Measurements from ENCODE around the gene LRRC46. TPM values are rescaled to one million over a fixed set of nuclear protein-coding genes. Genes with fewer than 3 reads are reported as not detected.

The LRRC46 gene
- total and polyA plus RNA-seq, 10 of the 15 experiments (the other 5 are each of a cell fraction or from before 2014, with no cell fraction given): 0.15 to 1.8 (median 0.38) TPM; not detected in 1

- peaks cover 3 to 11% of the 10 kb centered on the region in 2 experiments; a peak in 3 of 4 replicates for H3K36me3 ChIP-seq (ENCODE audit: control insufficient read depth in 2 of 2, insufficient read depth in 2 of 2, low read length in 1 of 2)
- no peak overlapping the region for H3K4me2 ChIP-seq (ENCODE audit: control insufficient read depth, insufficient read depth)
- intact Hi-C loops (cut with micrococcal nuclease; ENCODE audit: unreplicated experiment) (no loop called here), in situ Hi-C loops (cut with MboI) (no loop called here)
- ChIA-PET RAD21 (ENCODE audit: unreplicated experiment) (no interaction called here), POLR2A (interaction anchor here (0.5 kb wide), 1 partner anchor 699 kb away, joined by 3 read pairs; no protein-coding TSS in a partner anchor), SMC1A (ENCODE audit: uncharacterized antibody, unreplicated experiment) (no interaction called here), CTCF (interaction anchor here (0.7 kb wide), 1 partner anchor 12 kb away, joined by 4 read pairs; no protein-coding TSS in a partner anchor)
- H3K79me2 ChIP-seq (ENCODE audit: control insufficient read depth, insufficient read depth, low read length): peaks cover 3% of the 10 kb centered on the region; the same call in 1 of the 2 replicates
- no peak overlapping the region for H2AFZ ChIP-seq (ENCODE audit: control insufficient read depth, low read depth, low read length)
- WGBS (ENCODE audit: insufficient coverage, insufficient replicate concordance, low lambda C conversion rate, missing lambda C conversion rate): 97% methylated on average over 21 of the region's 21 CpGs
- H3K4me3 ChIP-seq: no peak overlapping the region
- H3K27me3 ChIP-seq (replicated peaks in 1 of 2; ENCODE audit: control insufficient read depth in 2 of 2, insufficient read depth in 2 of 2, low read length in 1 of 2): no peaks in the 10 kb centered on the region
- no peaks in the 10 kb centered on the region for H4K20me1 ChIP-seq (ENCODE audit: control insufficient read depth, insufficient read depth)
- no peak for DNase-seq (ENCODE audit: low read depth, low spot score)
- no peak for FAIRE-seq
- peaks cover 6% of the 10 kb centered on the region for H3K4me1 ChIP-seq (ENCODE audit: control insufficient read depth, insufficient read depth, low read length)
- no peak overlapping the region for H3K27ac ChIP-seq (ENCODE audit: control insufficient read depth, insufficient read depth)
- no peak overlapping the region for H3K9ac ChIP-seq (ENCODE audit: control insufficient read depth, insufficient read depth, low read length)
- BruUV-seq (replicated peaks): no TSS peak
- no peaks in the 10 kb centered on the region for H3K9me3 ChIP-seq (replicated peaks; ENCODE audit: control insufficient read depth, insufficient read depth, low read length)
- no peak for ATAC-seq
- TF ChIP-seq RFX5 (IDR thresholded peaks at IDR 0.05; ENCODE audit: low read depth, low read length): no peak
- no peak for TF ChIP-seq SMAD1 (IDR thresholded peaks at IDR 0.05; ENCODE audit: low read depth, partially characterized antibody)
- no peak for TF ChIP-seq SREBF1 (IDR thresholded peaks at IDR 0.05; ENCODE audit: low read length)
- no peak for TF ChIP-seq ATF7 (IDR thresholded peaks at IDR 0.05; ENCODE audit: low read depth)
- no peak for TF ChIP-seq TCF12 (IDR thresholded peaks at IDR 0.05; ENCODE audit: low read depth, low read length)
- no peak for TF ChIP-seq ASH2L (IDR thresholded peaks at IDR 0.05; ENCODE audit: borderline replicate concordance, low read depth)
- TF ChIP-seq, protein P1, sequence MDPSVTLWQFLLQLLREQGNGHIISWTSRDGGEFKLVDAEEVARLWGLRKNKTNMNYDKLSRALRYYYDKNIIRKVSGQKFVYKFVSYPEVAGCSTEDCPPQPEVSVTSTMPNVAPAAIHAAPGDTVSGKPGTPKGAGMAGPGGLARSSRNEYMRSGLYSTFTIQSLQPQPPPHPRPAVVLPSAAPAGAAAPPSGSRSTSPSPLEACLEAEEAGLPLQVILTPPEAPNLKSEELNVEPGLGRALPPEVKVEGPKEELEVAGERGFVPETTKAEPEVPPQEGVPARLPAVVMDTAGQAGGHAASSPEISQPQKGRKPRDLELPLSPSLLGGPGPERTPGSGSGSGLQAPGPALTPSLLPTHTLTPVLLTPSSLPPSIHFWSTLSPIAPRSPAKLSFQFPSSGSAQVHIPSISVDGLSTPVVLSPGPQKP (IDR thresholded peaks at IDR 0.05; ENCODE audit: low read depth, low read length): no peak
- TF ChIP-seq, protein P2, sequence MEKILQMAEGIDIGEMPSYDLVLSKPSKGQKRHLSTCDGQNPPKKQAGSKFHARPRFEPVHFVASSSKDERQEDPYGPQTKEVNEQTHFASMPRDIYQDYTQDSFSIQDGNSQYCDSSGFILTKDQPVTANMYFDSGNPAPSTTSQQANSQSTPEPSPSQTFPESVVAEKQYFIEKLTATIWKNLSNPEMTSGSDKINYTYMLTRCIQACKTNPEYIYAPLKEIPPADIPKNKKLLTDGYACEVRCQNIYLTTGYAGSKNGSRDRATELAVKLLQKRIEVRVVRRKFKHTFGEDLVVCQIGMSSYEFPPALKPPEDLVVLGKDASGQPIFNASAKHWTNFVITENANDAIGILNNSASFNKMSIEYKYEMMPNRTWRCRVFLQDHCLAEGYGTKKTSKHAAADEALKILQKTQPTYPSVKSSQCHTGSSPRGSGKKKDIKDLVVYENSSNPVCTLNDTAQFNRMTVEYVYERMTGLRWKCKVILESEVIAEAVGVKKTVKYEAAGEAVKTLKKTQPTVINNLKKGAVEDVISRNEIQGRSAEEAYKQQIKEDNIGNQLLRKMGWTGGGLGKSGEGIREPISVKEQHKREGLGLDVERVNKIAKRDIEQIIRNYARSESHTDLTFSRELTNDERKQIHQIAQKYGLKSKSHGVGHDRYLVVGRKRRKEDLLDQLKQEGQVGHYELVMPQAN (conservative IDR thresholded peaks at IDR 0.05): no peak
- no peak for TF ChIP-seq MEF2B (IDR thresholded peaks at IDR 0.05; ENCODE audit: partially characterized antibody, poor library complexity, severe bottlenecking)
- no peak for TF ChIP-seq ZNF622 (IDR thresholded peaks at IDR 0.05)
- TF ChIP-seq SPI1 (IDR thresholded peaks at IDR 0.05; ENCODE audit: borderline replicate concordance, insufficient read depth, low read depth, low read length): no peak
- no peak for TF ChIP-seq MXI1 (IDR thresholded peaks at IDR 0.05; ENCODE audit: low read depth, low read length)
- TF ChIP-seq, protein P3, sequence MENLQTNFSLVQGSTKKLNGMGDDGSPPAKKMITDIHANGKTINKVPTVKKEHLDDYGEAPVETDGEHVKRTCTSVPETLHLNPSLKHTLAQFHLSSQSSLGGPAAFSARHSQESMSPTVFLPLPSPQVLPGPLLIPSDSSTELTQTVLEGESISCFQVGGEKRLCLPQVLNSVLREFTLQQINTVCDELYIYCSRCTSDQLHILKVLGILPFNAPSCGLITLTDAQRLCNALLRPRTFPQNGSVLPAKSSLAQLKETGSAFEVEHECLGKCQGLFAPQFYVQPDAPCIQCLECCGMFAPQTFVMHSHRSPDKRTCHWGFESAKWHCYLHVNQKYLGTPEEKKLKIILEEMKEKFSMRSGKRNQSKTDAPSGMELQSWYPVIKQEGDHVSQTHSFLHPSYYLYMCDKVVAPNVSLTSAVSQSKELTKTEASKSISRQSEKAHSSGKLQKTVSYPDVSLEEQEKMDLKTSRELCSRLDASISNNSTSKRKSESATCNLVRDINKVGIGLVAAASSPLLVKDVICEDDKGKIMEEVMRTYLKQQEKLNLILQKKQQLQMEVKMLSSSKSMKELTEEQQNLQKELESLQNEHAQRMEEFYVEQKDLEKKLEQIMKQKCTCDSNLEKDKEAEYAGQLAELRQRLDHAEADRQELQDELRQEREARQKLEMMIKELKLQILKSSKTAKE (IDR thresholded peaks at IDR 0.05; ENCODE audit: low read depth, poor library complexity, severe bottlenecking): no peak
- no peak for TF ChIP-seq PAX5 (IDR thresholded peaks at IDR 0.05; ENCODE audit: borderline replicate concordance, low read depth, low read length)
- no peak for TF ChIP-seq CHD1 (IDR thresholded peaks at IDR 0.05; ENCODE audit: low read depth, low read length)
- TF ChIP-seq, protein P4, sequence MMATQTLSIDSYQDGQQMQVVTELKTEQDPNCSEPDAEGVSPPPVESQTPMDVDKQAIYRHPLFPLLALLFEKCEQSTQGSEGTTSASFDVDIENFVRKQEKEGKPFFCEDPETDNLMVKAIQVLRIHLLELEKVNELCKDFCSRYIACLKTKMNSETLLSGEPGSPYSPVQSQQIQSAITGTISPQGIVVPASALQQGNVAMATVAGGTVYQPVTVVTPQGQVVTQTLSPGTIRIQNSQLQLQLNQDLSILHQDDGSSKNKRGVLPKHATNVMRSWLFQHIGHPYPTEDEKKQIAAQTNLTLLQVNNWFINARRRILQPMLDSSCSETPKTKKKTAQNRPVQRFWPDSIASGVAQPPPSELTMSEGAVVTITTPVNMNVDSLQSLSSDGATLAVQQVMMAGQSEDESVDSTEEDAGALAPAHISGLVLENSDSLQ (IDR thresholded peaks at IDR 0.05): no peak
- TF ChIP-seq POLR2AphosphoS2 (IDR thresholded peaks at IDR 0.05; ENCODE audit: low read depth, low read length): no peak
- TF ChIP-seq MEF2A (IDR thresholded peaks at IDR 0.05; ENCODE audit: insufficient read depth, low read depth, low read length): no peak
Observed at GRCh38 chr17:47816111-47816735, 15.2 kb upstream of the LRRC46 start.
